HG02763 (cell line): Measurements from ENCODE around the gene U2AF2.

Source experiments
- ATAC-seq: cut with Tn5 transposase; IDR thresholded peaks from one replicate; pipeline ENCODE4 v1.9.1; 2021; ENCODE audit warnings: mild to moderate bottlenecking, moderate library complexity; ENCODE audit not compliant: unreplicated experiment

The U2AF2 gene

GRCh38 chr19:55687281-55688201 lies 32.7 kb downstream of the U2AF2 start:
- no peak for ATAC-seq

- no peak for ATAC-seq
Observed at GRCh38 chr19:55688422-55689218, 33.8 kb downstream of the U2AF2 start.

- ATAC-seq, result no peak
Observed at GRCh38 chr19:55689411-55690108, 34.7 kb downstream of the U2AF2 start.

GRCh38 chr19:55690109-55690768 lies 35.4 kb downstream of the U2AF2 start:
- no peak for ATAC-seq

- ATAC-seq, result no peak
Observed at GRCh38 chr19:55690769-55691545, 36.1 kb downstream of the U2AF2 start.

- no peak for ATAC-seq
Observed at GRCh38 chr19:55691561-55692481, 37.0 kb downstream of the U2AF2 start.

GRCh38 chr19:55692681-55693081 lies 37.8 kb downstream of the U2AF2 start:
- ATAC-seq, result no peak

GRCh38 chr19:55693336-55693974 lies 38.6 kb downstream of the U2AF2 start:
- ATAC-seq, result no peak

- no peak for ATAC-seq
Observed at GRCh38 chr19:55694241-55694655, 39.4 kb downstream of the U2AF2 start.

GRCh38 chr19:55694656-55695491 lies 40.0 kb downstream of the U2AF2 start:
- no peak for ATAC-seq

GRCh38 chr19:55695511-55696290 lies 40.9 kb downstream of the U2AF2 start:
- ATAC-seq, result no peak

GRCh38 chr19:55696301-55697068 lies 41.6 kb downstream of the U2AF2 start:
- ATAC-seq, result no peak

- ATAC-seq, result no peak
Observed at GRCh38 chr19:55697069-55697440, 42.2 kb downstream of the U2AF2 start.

GRCh38 chr19:55697698-55698097 lies 42.9 kb downstream of the U2AF2 start:
- no peak for ATAC-seq

- no peak for ATAC-seq
Observed at GRCh38 chr19:55698256-55698655, 43.4 kb downstream of the U2AF2 start.

GRCh38 chr19:55699221-55699620 lies 44.4 kb downstream of the U2AF2 start:
- no peak for ATAC-seq
